GM12878 (cell line): Measurements from ENCODE around the gene SLFN13. TPM values are rescaled to one million over a fixed set of nuclear protein-coding genes. Genes with fewer than 3 reads are reported as not detected.

Source experiments
- ATAC-seq: fragments of 200-7000 bp; cut with Tn5 transposase; 3 replicates; pipeline ENCODE4 v1.9.1; 2020; ENCODE audit warnings: mild to moderate bottlenecking, moderate library complexity
- BruUV-seq: library from RNA; stranded (reverse); fragments of 400-500 nt; replicated peaks from 2 replicates; lab custom pipeline; 2021; lab: Mats Ljungman, UMichigan
- CTCF ChIA-PET: fragments of 300-600 bp; sonication (Branson Sonifier 250); formaldehyde crosslinking; extraction: SDS; loops from one replicate; lab custom pipeline; 2021; ENCODE audit warnings: inconsistent platforms; lab: Yijun Ruan, JAX
- POLR2A ChIA-PET: fragments of 350-600 bp; formaldehyde crosslinking; extraction: SDS; loops from one replicate; lab custom pipeline; 2021; ENCODE audit warnings: inconsistent platforms; lab: Charles Lee
- RAD21 ChIA-PET: fragments of 300-600 bp; sonication (Branson Sonifier 250); formaldehyde crosslinking; loops from one replicate; lab custom pipeline; 2023; ENCODE audit warnings: antibody characterized with exemption; ENCODE audit not compliant: unreplicated experiment; lab: Charles Lee
- SMC1A ChIA-PET: fragments of 300-600 bp; sonication (Branson Sonifier 250); formaldehyde crosslinking; loops from one replicate; lab custom pipeline; 2023; ENCODE audit not compliant: unreplicated experiment, uncharacterized antibody; lab: Charles Lee
- DNase-seq: peaks from one replicate; pipeline ENCODE4 v3.0.0-alpha.2; 2011; ENCODE audit warnings: low read depth, low spot score
- FAIRE-seq: peaks from 3 replicates; lab custom pipeline; 2011; peaks lifted over from hg19 to GRCh38; lab: Jason Lieb, UNC
- H2AFZ ChIP-seq: 2 replicates; pipeline ENCODE4 v1.6.0; 2011; ENCODE audit warnings: low read depth, low read length, control low read depth; ENCODE audit not compliant: control insufficient read depth
- H3K27ac ChIP-seq: 2 replicates; pipeline ENCODE4 v1.5.1; 2011; ENCODE audit warnings: control low read depth; ENCODE audit not compliant: control insufficient read depth, insufficient read depth
- H3K27me3 ChIP-seq, 2 experiments: replicated peaks in 1 of 2; 2 replicates each; pipeline versions ENCODE4 v1.6.0 to v1.6.1; 2011; ENCODE audit warnings: low read length in 1 of 2; ENCODE audit not compliant: control insufficient read depth in 2 of 2, insufficient read depth in 2 of 2
- H3K36me3 ChIP-seq, 2 experiments: 2 replicates each; pipeline ENCODE4 v1.5.1; 2011; ENCODE audit warnings: low read length in 1 of 2; ENCODE audit not compliant: control insufficient read depth in 2 of 2, insufficient read depth in 2 of 2
- H3K4me1 ChIP-seq: 2 replicates; pipeline ENCODE4 v1.6.1; 2011; ENCODE audit warnings: mild to moderate bottlenecking, low read length, moderate library complexity, mixed read lengths; ENCODE audit not compliant: control insufficient read depth, insufficient read depth
- H3K4me2 ChIP-seq: 2 replicates; pipeline ENCODE4 v1.6.0; 2011; ENCODE audit warnings: control low read depth; ENCODE audit not compliant: control insufficient read depth, insufficient read depth
- H3K4me3 ChIP-seq: fragments of 200-600 bp; sonication (generic); 2 replicates; pipeline ENCODE4 v1.5.1; 2016
- H3K79me2 ChIP-seq: 2 replicates; pipeline ENCODE4 v1.6.0; 2011; ENCODE audit warnings: low read length; ENCODE audit not compliant: control insufficient read depth, insufficient read depth
- H3K9ac ChIP-seq: 2 replicates; pipeline ENCODE4 v1.8.0; 2011; ENCODE audit warnings: low read length, control low read depth, mixed read lengths; ENCODE audit not compliant: control insufficient read depth, insufficient read depth
- H3K9me3 ChIP-seq: replicated peaks from 3 replicates; pipeline ENCODE4 v1.5.1; 2011; ENCODE audit warnings: mild to moderate bottlenecking, low read length; ENCODE audit not compliant: control insufficient read depth, insufficient read depth
- H4K20me1 ChIP-seq: 2 replicates; pipeline ENCODE4 v1.6.0; 2011; ENCODE audit not compliant: control insufficient read depth, insufficient read depth
- E4F1 ChIP-seq: fragments of 450-650 bp; IDR thresholded peaks from 2 replicates; pipeline ENCODE4 v1.6.1; 2018; ENCODE audit warnings: borderline replicate concordance, mild to moderate bottlenecking; ENCODE audit not compliant: partially characterized antibody
- JUND ChIP-seq: IDR thresholded peaks from 2 replicates; pipeline ENCODE4 v1.6.1; 2012; ENCODE audit warnings: low read depth, mild to moderate bottlenecking, low read length, improper control_type of control experiment, moderate library complexity
- MXI1 ChIP-seq: fragments of 150-350 bp; IDR thresholded peaks from 2 replicates; pipeline ENCODE4 v1.6.1; 2011; ENCODE audit warnings: low read depth, mild to moderate bottlenecking, inconsistent platforms, low read length, improper control_type of control experiment
- NBN ChIP-seq: fragments of 450-650 bp; IDR thresholded peaks from 2 replicates; pipeline ENCODE4 v1.6.1; 2016
- SREBF1 ChIP-seq: IDR thresholded peaks from 2 replicates; pipeline ENCODE4 v1.6.1; 2012; ENCODE audit warnings: mild to moderate bottlenecking, low read length
- WGBS: methylation state at CpG from one replicate; pipeline ENCODE4 v1.1.6; 2016; ENCODE audit warnings: low lambda C conversion rate; ENCODE audit not compliant: insufficient replicate concordance, insufficient coverage; ENCODE audit errors: missing lambda C conversion rate; 5-methylcytosine and 5-hydroxymethylcytosine counted together
- in situ Hi-C: fragments of 300-500 bp; cut with MboI; formaldehyde crosslinking; loops from 9 replicates; pipeline ENCODE4 v1.14.3; 2018; ENCODE audit warnings: mixed read lengths
- intact Hi-C: fragments of 100-400 bp; cut with micrococcal nuclease; formaldehyde crosslinking; loops from one replicate; pipeline ENCODE4 v1.14.2; 2022; ENCODE audit not compliant: unreplicated experiment
- polyA plus RNA-seq, 11 experiments: library from polyadenylated mRNA; depleted of rRNA in 4 of 11; unstranded in 6 of 11; stranded (reverse) in 5 of 11; fragments of >200 nt; fragmentation: Nextera tagmentation in 4 of 11; fragmentation: Illumina TruSeq in 1 of 11; extraction: Ambion mirVana in 4 of 11; extraction: Trizol in 1 of 11; gene quantifications; 1 replicate in 1 of 11; 2 replicates in 10 of 11; pipeline versions ENCODE4 v1.2.1 to v1.2.3, GENCODE V29; 2011 to 2016; ENCODE audit warnings: inconsistent platforms in 2 of 11, missing spikeins in 2 of 11, low read depth in 1 of 11
- total RNA-seq, 4 experiments: library from RNA; depleted of rRNA in 3 of 4; stranded (reverse); fragments of >200 nt in 3 of 4; fragmentation: Illumina TruSeq in 1 of 4; extraction: Trizol in 1 of 4; gene quantifications; 2 replicates each; pipeline versions ENCODE4 v1.2.1 to v1.2.3, GENCODE V29; 2013 to 2021

Gene SLFN13
- total and polyA plus RNA-seq, 10 of the 15 experiments (the other 5 are each of a cell fraction or from before 2014, with no cell fraction given), result 12.4 to 82.4 (median 61.9) TPM

DNA sequence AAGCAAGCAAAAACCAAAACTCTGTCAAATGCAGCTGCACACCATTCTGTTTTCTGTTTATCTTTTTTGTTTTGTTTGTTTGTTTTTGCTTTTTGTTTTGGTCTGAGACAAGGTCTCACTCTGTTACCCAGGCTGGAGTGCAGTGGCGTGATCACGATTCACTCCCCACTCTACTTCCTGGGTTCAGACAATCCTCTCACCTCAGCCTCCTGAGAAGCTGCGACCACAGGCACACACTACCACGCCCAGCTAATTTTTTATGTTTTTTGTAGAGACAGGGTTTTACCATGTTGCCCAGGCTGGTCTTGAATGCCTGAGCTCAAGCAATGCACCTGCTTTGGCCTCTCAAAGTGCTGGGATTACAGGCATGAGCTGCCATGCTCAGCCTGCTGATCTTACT lies 19.3 kb upstream of the SLFN13 start:
- H3K27ac ChIP-seq, result no peak overlapping the region
- 24% methylated on average over 4 of the region's 4 CpGs for WGBS
- no peaks in the 10 kb centered on the region for H3K27me3 ChIP-seq
- ChIA-PET RAD21 (interaction anchor here (0.9 kb wide), 1 partner anchor 66 kb away, joined by 3 read pairs; no protein-coding TSS in a partner anchor), CTCF (no interaction called here), POLR2A (no interaction called here), SMC1A (no interaction called here)
- H3K4me1 ChIP-seq, result no peaks in the 10 kb centered on the region
- no peak overlapping the region for H3K4me3 ChIP-seq
- BruUV-seq, result no TSS peak
- no peaks in the 10 kb centered on the region for H4K20me1 ChIP-seq
- intact Hi-C loops (no loop called here), in situ Hi-C loops (no loop called here)
- H3K36me3 ChIP-seq, result no peaks in the 10 kb centered on the region
- FAIRE-seq (no peak), ATAC-seq (no peak), DNase-seq (no peak)
- H3K9ac ChIP-seq, result no peak overlapping the region
- H2AFZ ChIP-seq, result no peak overlapping the region
- H3K9me3 ChIP-seq, result no peaks in the 10 kb centered on the region
- TF ChIP-seq MXI1 (no peak), NBN (no peak), E4F1 (no peak), JUND (no peak), SREBF1 (no peak)
- H3K4me2 ChIP-seq, result no peak overlapping the region
- no peaks in the 10 kb centered on the region for H3K79me2 ChIP-seq
